A549 (cell line): Measurements from ENCODE around the gene IGSF10. TPM values are rescaled to one million over a fixed set of nuclear protein-coding genes. Genes with fewer than 3 reads are reported as not detected.
"Not testable (repeated sequence)": the region's sequence is repeated elsewhere in the genome, so short reads cannot be mapped to it uniquely, and the experiment has no call there.

Experiments
- ATAC-seq, 2 experiments: fragments of 200-7000 bp in 1 of 2; fragments of >200 bp in 1 of 2; cut with Nextera tagmentation in 1 of 2; cut with Tn5 transposase in 1 of 2; 3 replicates each; pipeline versions ENCODE4 v1.8.0 to v1.9.1; 2018 to 2020; ENCODE audit warnings: mild to moderate bottlenecking in 1 of 2, moderate library complexity in 1 of 2
- CTCF ChIA-PET: fragments of 300-600 bp; sonication (Branson Sonifier 250); formaldehyde crosslinking; extraction: SDS; loops from one replicate; lab custom pipeline; 2021; ENCODE audit warnings: antibody characterized with exemption, inconsistent platforms; lab: Yijun Ruan, JAX
- POLR2A ChIA-PET: fragments of 350-600 bp; formaldehyde crosslinking; extraction: SDS; loops from one replicate; lab custom pipeline; 2021; ENCODE audit warnings: antibody characterized with exemption, inconsistent platforms; lab: Yijun Ruan, JAX
- DNase-seq, 2 experiments: peaks; one replicate each; pipeline versions ENCODE4 v3.0.0 to v3.0.0-alpha.2; 2011 to 2016; ENCODE audit warnings: low read depth in 1 of 2, low spot score in 1 of 2
- FAIRE-seq: peaks from 2 replicates; lab custom pipeline; 2011; peaks lifted over from hg19 to GRCh38; lab: Jason Lieb, UNC
- H3K27ac ChIP-seq, 2 experiments: fragments of >200 bp; sonication (Bioruptor Twin); formaldehyde crosslinking; 3 replicates each; pipeline ENCODE4 v1.5.1; 2016 to 2017
- H3K4me1 ChIP-seq: fragments of >200 bp; sonication (Bioruptor Twin); formaldehyde crosslinking; 3 replicates; pipeline ENCODE4 v1.6.1; 2016
- H3K4me2 ChIP-seq: fragments of >200 bp; sonication (Bioruptor Twin); formaldehyde crosslinking; 3 replicates; pipeline ENCODE4 v1.6.1; 2016
- H3K4me3 ChIP-seq: fragments of >200 bp; sonication (Bioruptor Twin); formaldehyde crosslinking; 3 replicates; pipeline ENCODE4 v1.5.1; 2016
- H3K9me3 ChIP-seq: fragments of >200 bp; sonication (Bioruptor Twin); formaldehyde crosslinking; 3 replicates; pipeline ENCODE4 v1.6.1; 2016
- ATOH8 ChIP-seq: fragments of 250-450 bp; sonication (Bioruptor Pico); IDR thresholded peaks from 2 replicates; pipeline ENCODE4 v1.5.0; 2020; ENCODE audit warnings: low read depth, mild to moderate bottlenecking, moderate library complexity
- CBX8 ChIP-seq: fragments of 200-600 bp; sonication (generic); IDR thresholded peaks from 2 replicates; pipeline ENCODE4 v1.6.1; 2016
- CEBPB ChIP-seq, 2 experiments: fragments of >200 bp in 1 of 2; sonication (Bioruptor Twin) in 1 of 2; formaldehyde crosslinking in 1 of 2; IDR thresholded peaks; 2 replicates each; pipeline ENCODE4 v1.6.1; 2012 to 2016
- CHD2 ChIP-seq: fragments of 150-350 bp; IDR thresholded peaks from 2 replicates; pipeline ENCODE4 v1.6.1; 2014; ENCODE audit warnings: low read length; ENCODE audit not compliant: partially characterized antibody
- CHD4 ChIP-seq: fragments of 200-600 bp; sonication (generic); IDR thresholded peaks from 2 replicates; pipeline ENCODE4 v1.6.1; 2016; ENCODE audit warnings: antibody characterized with exemption, mild to moderate bottlenecking, borderline replicate concordance
- HEYL ChIP-seq: fragments of 250-450 bp; sonication (Bioruptor Pico); IDR thresholded peaks from 2 replicates; pipeline ENCODE4 v1.8.0; 2021; ENCODE audit warnings: mild to moderate bottlenecking, moderate library complexity
- HMGXB4 ChIP-seq: fragments of 250-450 bp; sonication (Bioruptor Pico); IDR thresholded peaks from 2 replicates; pipeline ENCODE4 v1.5.0; 2021; ENCODE audit warnings: mild to moderate bottlenecking, moderate library complexity, borderline replicate concordance
- KDM5A ChIP-seq: fragments of 200-600 bp; sonication (generic); IDR thresholded peaks from 2 replicates; pipeline ENCODE4 v1.6.1; 2016; ENCODE audit warnings: antibody characterized with exemption, mild to moderate bottlenecking
- MYC ChIP-seq: IDR thresholded peaks from 2 replicates; pipeline ENCODE4 v1.6.1; 2012; ENCODE audit warnings: mild to moderate bottlenecking, inconsistent platforms, low read length, improper control_type of control experiment, borderline replicate concordance
- NFE2L2 ChIP-seq: fragments of 150-350 bp; conservative IDR thresholded peaks from 2 replicates; pipeline ENCODE4 v1.6.1; 2014; ENCODE audit warnings: low read length
- POLR2A ChIP-seq: IDR thresholded peaks from 2 replicates; pipeline ENCODE4 v1.6.1; 2012; ENCODE audit warnings: mild to moderate bottlenecking, low read length
- RARB ChIP-seq: fragments of 250-450 bp; sonication (Bioruptor Pico); IDR thresholded peaks from 2 replicates; pipeline ENCODE4 v1.8.0; 2021; ENCODE audit warnings: mild to moderate bottlenecking, moderate library complexity
- RFX5 ChIP-seq: fragments of 450-650 bp; IDR thresholded peaks from 2 replicates; pipeline ENCODE4 v1.7.1; 2014; ENCODE audit warnings: antibody characterized with exemption, mild to moderate bottlenecking, moderate library complexity
- SMC3 ChIP-seq: fragments of >200 bp; sonication (Bioruptor Twin); formaldehyde crosslinking; IDR thresholded peaks from 3 replicates; pipeline ENCODE4 v1.6.1; 2018; ENCODE audit warnings: inconsistent platforms
- TFCP2L1 ChIP-seq: fragments of 250-450 bp; sonication (Bioruptor Pico); IDR thresholded peaks from 2 replicates; pipeline ENCODE4 v1.5.0; 2021; ENCODE audit warnings: mild to moderate bottlenecking
- USF2 ChIP-seq: fragments of 450-650 bp; IDR thresholded peaks from 2 replicates; pipeline ENCODE4 v1.6.1; 2014; ENCODE audit warnings: antibody characterized with exemption
- WGBS: methylation state at CpG from one replicate; pipeline ENCODE4 v1.1.6; 2017; ENCODE audit errors: missing lambda C conversion rate; 5-methylcytosine and 5-hydroxymethylcytosine counted together
- polyA minus RNA-seq: library from RNA; depleted of rRNA, polyadenylated mRNA; stranded (reverse); fragments of >200 nt; gene quantifications from 2 replicates; pipeline ENCODE4 v1.2.3, GENCODE V29; 2011; rRNA and poly(A)+ RNA removed
- polyA plus RNA-seq, 4 experiments: library from polyadenylated mRNA; depleted of rRNA in 3 of 4; stranded (reverse); fragments of >200 nt; fragmentation: RNase III in 1 of 4; extraction: RNeasy Plus Mini Kit Qiagen cat#74134 plus additional on column Dnase treatment in 1 of 4; gene quantifications; 2 replicates in 3 of 4; 3 replicates in 1 of 4; pipeline ENCODE4 v1.2.3, GENCODE V29; 2011 to 2017

The IGSF10 gene
- polyA plus RNA-seq (2011; rRNA removed) (2.9 and 4.6 TPM in 2 replicates), polyA plus RNA-seq (2017; fragmentation: RNase III; extraction: RNeasy Plus Mini Kit Qiagen cat#74134 plus additional on column Dnase treatment) (0.38 to 0.79 TPM (median 0.61 TPM) in 3 replicates), polyA minus RNA-seq (1.9 and 2.7 TPM in 2 replicates)
- 0.47 and 0.50 TPM in 2 replicates for polyA plus RNA-seq (2012; cell fraction: cytosol; rRNA removed)
- 0.46 and 0.67 TPM in 2 replicates for polyA plus RNA-seq (2012; cell fraction: nucleus; rRNA removed)

- DNase-seq (peak; percentile 11 to 53), FAIRE-seq (no peak), ATAC-seq (peak; percentile 77 to 93; a peak in 5 of 6 replicates)
- Histone ChIP-seq H3K4me1 (peaks cover 5% of the 10 kb centered on the region; the same call in 2 of the 3 replicates), H3K4me2 (peak within 1 kb of the TSS; percentile 97), H3K4me3 (peak within 1 kb of the TSS; percentile 72), H3K27ac (peak within 1 kb of the TSS; percentile 78 to 84), H3K9me3 (no peaks in the 10 kb centered on the region)
- ChIA-PET CTCF (interaction anchor here (0.6 to 1.6 kb wide), 2 partner anchors 30 to 466 kb away, joined by 3 to 4 read pairs; no protein-coding TSS in a partner anchor), POLR2A (no interaction called here)
- TF ChIP-seq CHD2, result no peak
- 30% methylated on average over 17 of the region's 40 CpGs for WGBS
Observed at GRCh38 chr3:151460774-151461450, at the start of gene IGSF10. TSS of gene IGSF10 (minus strand) at chr3:151461061. CDS start at chr3:151458709, 2,352 bp downstream.

- H3K9me3 ChIP-seq, H3K4me1 ChIP-seq, H3K4me2 ChIP-seq, ATAC-seq, DNase-seq, CTCF ChIA-PET, POLR2A ChIA-PET, FAIRE-seq, H3K27ac ChIP-seq, H3K4me3 ChIP-seq: not testable (repeated sequence)
- 77% methylated on average over 11 of the region's 11 CpGs for WGBS
Observed at GRCh38 chr3:151509468-151510135, 48.7 kb upstream of the IGSF10 start.

GRCh38 chr3:151504606-151505005, 43.7 kb upstream of the IGSF10 start:
- FAIRE-seq (no peak), DNase-seq (no peak), ATAC-seq (no peak)
- H3K4me1 ChIP-seq, result no peaks in the 10 kb centered on the region
- WGBS, result 64% methylated on average over 2 of the region's 2 CpGs
- no peak overlapping the region for H3K4me2 ChIP-seq
- ChIA-PET POLR2A (no interaction called here), CTCF (no interaction called here)
- no peak overlapping the region for H3K4me3 ChIP-seq
- no peak overlapping the region for H3K27ac ChIP-seq
- TF ChIP-seq RFX5 (no peak), RARB (CRISPR knock-in tag) (no peak), ATOH8 (CRISPR knock-in tag) (no peak), SMC3 (no peak)
- H3K9me3 ChIP-seq, result no peaks in the 10 kb centered on the region

GRCh38 chr3:151503074-151503473, 42.2 kb upstream of the IGSF10 start:
- POLR2A ChIA-PET, result no interaction called here
- 66% methylated on average over 1 of the region's 1 CpG for WGBS
- no peak for ATAC-seq
- TF ChIP-seq MYC (no peak), CHD4 (no peak), TFCP2L1 (CRISPR knock-in tag) (no peak), HEYL (no peak), NFE2L2 (no peak), CEBPB (IDR thresholded peaks at IDR 0.05) (no peak), USF2 (no peak), POLR2A (no peak), KDM5A (no peak), HMGXB4 (CRISPR knock-in tag) (no peak), CBX8 (no peak), ATOH8 (CRISPR knock-in tag) (no peak)
- TF ChIP-seq, all 56 proteins: peak for 0
- H3K4me3 ChIP-seq, result no peak overlapping the region
- no peak overlapping the region for H3K27ac ChIP-seq
- CTCF ChIA-PET, result no interaction called here
- no peak for DNase-seq
- FAIRE-seq, result no peak
- no peak overlapping the region for H3K4me2 ChIP-seq
- no peaks in the 10 kb centered on the region for H3K4me1 ChIP-seq
- H3K9me3 ChIP-seq, result no peaks in the 10 kb centered on the region
